ENCODE data around the gene MFN2. TPM values are rescaled to one million over a fixed set of nuclear protein-coding genes. Genes with fewer than 3 reads are reported as not detected.

The MFN2 gene
- total RNA-seq, 4 donors from 2014 or later: 176 to 282 (median 217) TPM

- Histone ChIP-seq H3K4me1 (peaks cover 6 to 8% of the 10 kb centered on the region in 2 donors), H3K36me3 (peaks cover 0 to 17% of the 10 kb centered on the region in 2 donors), H3K4me3 (no peak overlapping the region), H3K9me3 (no peaks in the 10 kb centered on the region), H3K27me3 (no peaks in the 10 kb centered on the region), H3K27ac (no peak overlapping the region)
- ATAC-seq (no peak), DNase-seq (no peak)
- in situ Hi-C loops (cut with MboI; ENCODE audit: low sequenced_read_pairs in 4 of 4) (no loop called here), intact Hi-C loops (cut with DNase I; ENCODE audit: low total_unique reads) (no loop called here)
- TF ChIP-seq POLR2A (IDR thresholded peaks at IDR 0.05) (no peak), CTCF (IDR thresholded peaks at IDR 0.05 in 4 of 5, conservative IDR thresholded peaks at IDR 0.05 in 1 of 5) (no peak)
Observed at GRCh38 chr1:12022036-12022435, 41.8 kb downstream of the MFN2 start.

- Histone ChIP-seq H3K27ac (no peak overlapping the region), H3K36me3 (peaks cover 0 to 36% of the 10 kb centered on the region in 2 donors), H3K4me3 (no peak overlapping the region), H3K4me1 (no peaks in the 10 kb centered on the region), H3K27me3 (no peaks in the 10 kb centered on the region), H3K9me3 (no peaks in the 10 kb centered on the region)
- TF ChIP-seq POLR2A (IDR thresholded peaks at IDR 0.05) (no peak), CTCF (IDR thresholded peaks at IDR 0.05 in 4 of 5, conservative IDR thresholded peaks at IDR 0.05 in 1 of 5) (no peak)
- intact Hi-C loops (cut with DNase I; ENCODE audit: low total_unique reads) (no loop called here), in situ Hi-C loops (cut with MboI; ENCODE audit: low sequenced_read_pairs in 4 of 4) (no loop called here)
- DNase-seq (no peak), ATAC-seq (no peak)
Observed at GRCh38 chr1:12026586-12026985, 46.3 kb downstream of the MFN2 start.

- in situ Hi-C loops (cut with MboI; ENCODE audit: low sequenced_read_pairs in 4 of 4): no loop called here
- TF ChIP-seq CTCF (IDR thresholded peaks at IDR 0.05 in 4 of 5, conservative IDR thresholded peaks at IDR 0.05 in 1 of 5) (no peak), POLR2A (IDR thresholded peaks at IDR 0.05) (no peak)
- Histone ChIP-seq H3K9me3 (no peaks in the 10 kb centered on the region), H3K4me1 (no peaks in the 10 kb centered on the region), H3K4me3 (no peak overlapping the region), H3K27me3 (no peaks in the 10 kb centered on the region), H3K36me3 (peaks cover 0 to 36% of the 10 kb centered on the region in 2 donors), H3K27ac (no peak overlapping the region)
- intact Hi-C loops (cut with DNase I; ENCODE audit: low total_unique reads): no loop called here
- ATAC-seq (no peak), DNase-seq (no peak)
Observed at GRCh38 chr1:12028248-12028647, 48.0 kb downstream of the MFN2 start.

GRCh38 chr1:12028957-12029511 lies 48.8 kb downstream of the MFN2 start:
- intact Hi-C loops (cut with DNase I; ENCODE audit: low total_unique reads): no loop called here
- no peaks in the 10 kb centered on the region for H3K4me1 ChIP-seq

More at GRCh38 chr1:12028957-12029511, 48.8 kb downstream of the MFN2 start:
- Histone ChIP-seq H3K36me3 (peaks cover 0 to 31% of the 10 kb centered on the region in 2 donors), H3K27me3 (no peaks in the 10 kb centered on the region), H3K27ac (no peak overlapping the region), H3K9me3 (no peaks in the 10 kb centered on the region), H3K4me3 (no peak overlapping the region)
- DNase-seq (no peak), ATAC-seq (no peak)
- in situ Hi-C loops (cut with MboI; ENCODE audit: low sequenced_read_pairs in 4 of 4): no loop called here
- TF ChIP-seq CTCF (IDR thresholded peaks at IDR 0.05 in 4 of 5, conservative IDR thresholded peaks at IDR 0.05 in 1 of 5): no peak
- no peak for TF ChIP-seq POLR2A (IDR thresholded peaks at IDR 0.05)

Measured in gastrocnemius medialis (tissue), 4 donors.